T follicular helper cell (primary cell): Measurements from ENCODE around the gene FUNDC2.

ENCODE experiments used
- DNase-seq: peaks from one replicate; pipeline ENCODE4 v3.0.0-alpha.2; 2020; ENCODE audit warnings: low read depth

The FUNDC2 gene

DNA sequence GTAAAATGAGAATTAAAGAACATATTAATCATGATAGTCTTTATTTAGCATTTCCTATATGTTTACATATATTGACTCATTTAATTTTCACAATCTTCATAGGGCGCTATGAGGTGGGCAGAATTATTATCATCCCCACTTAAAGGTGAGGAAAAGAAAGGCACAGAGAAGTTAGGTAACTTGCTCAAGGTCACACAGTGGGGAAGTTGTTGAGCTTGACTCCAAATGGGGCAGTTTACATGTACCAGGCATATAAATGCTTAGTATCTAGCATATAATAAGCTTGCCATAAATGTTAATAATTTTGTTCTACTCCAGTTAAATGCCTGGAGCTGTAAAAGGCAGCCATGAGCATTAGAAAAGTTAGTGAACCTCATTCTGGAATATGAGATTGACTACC lies 42.8 kb downstream of the FUNDC2 start:
- no peak for DNase-seq

DNA sequence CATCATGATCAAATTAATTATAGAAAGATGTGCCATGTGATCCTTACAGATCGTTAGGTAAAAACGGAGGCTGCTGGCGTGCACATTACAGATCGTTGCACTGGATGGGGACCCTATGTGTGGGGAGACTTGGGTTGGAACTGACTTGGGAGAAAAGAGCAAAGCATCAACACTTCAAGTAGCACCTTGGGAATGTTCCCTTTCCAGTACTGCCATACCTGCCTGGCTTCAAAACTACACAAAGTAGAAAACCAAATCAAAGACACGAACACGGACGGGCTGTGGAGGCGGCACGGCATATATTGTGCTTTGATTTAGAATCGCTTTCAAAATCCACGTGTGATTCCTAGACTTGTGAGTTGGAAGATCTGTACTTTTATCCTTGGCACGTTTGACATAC lies 43.4 kb downstream of the FUNDC2 start:
- DNase-seq, result no peak

DNA sequence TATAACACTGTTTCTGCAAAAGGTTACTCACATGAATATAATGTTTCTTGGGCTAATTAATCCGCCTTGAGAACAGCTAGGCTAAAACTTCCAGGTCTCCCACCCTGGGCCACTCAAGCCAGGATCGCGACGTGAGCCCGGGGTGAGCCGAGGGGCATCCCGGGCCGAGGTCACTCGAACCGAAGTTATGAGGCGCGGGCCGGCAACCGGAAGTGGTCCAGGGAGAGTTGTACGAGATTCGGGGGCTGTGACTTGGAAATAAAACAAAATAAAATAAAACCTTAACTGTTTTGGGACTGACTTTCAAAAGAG lies 44.0 kb downstream of the FUNDC2 start:
- no peak for DNase-seq

DNA sequence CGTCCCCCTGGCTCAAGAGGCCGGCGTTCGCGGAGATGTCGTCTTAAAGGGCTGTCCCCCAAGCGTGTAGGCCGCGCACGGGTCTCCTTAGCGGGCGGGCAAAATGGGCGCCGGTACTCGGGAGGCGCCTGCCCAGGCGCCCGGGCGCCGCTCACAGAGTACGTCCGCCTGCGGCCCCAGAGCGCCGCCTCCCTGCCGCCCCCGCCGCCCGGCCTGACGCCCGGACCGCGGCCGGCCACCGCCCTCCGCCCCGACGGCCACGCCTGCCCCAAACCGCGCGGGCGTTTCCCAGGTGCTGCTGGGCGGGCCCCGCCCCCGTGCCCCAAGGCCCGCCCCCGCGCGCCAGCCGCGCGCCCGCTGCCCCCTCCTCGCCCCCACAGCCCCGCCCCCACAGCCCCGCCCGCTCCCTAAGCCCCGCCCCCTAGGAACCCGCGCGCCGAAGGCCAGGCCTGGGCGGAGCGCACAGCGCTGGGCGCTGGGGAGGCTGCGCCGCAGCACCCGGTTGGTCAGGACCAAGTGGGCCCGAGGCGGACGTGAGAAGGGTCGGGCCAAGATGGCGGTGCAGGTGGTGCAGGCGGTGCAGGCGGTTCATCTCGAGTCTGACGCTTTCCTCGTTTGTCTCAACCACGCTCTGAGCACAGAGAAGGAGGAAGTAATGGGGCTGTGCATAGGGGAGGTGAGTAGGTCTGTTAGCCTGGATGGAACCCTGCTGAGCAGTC lies 44.5 kb downstream of the FUNDC2 start, which contains the start of the genes BRCC3, CMC4 and MTCP1:
Gene BRCC3 (plus strand): TSS at position 534 of the 719 bp plus-strand sequence. CDS start 20 bp downstream, at position 554.
Gene CMC4 (minus strand): TSS at position 162 of the 719 bp plus-strand sequence. CDS start 7,113 bp downstream, outside the sequence.
Gene MTCP1 (minus strand): TSS at position 162 of the 719 bp plus-strand sequence. CDS start 5,126 bp downstream, outside the sequence.
- peak; percentile 62 for DNase-seq

DNA sequence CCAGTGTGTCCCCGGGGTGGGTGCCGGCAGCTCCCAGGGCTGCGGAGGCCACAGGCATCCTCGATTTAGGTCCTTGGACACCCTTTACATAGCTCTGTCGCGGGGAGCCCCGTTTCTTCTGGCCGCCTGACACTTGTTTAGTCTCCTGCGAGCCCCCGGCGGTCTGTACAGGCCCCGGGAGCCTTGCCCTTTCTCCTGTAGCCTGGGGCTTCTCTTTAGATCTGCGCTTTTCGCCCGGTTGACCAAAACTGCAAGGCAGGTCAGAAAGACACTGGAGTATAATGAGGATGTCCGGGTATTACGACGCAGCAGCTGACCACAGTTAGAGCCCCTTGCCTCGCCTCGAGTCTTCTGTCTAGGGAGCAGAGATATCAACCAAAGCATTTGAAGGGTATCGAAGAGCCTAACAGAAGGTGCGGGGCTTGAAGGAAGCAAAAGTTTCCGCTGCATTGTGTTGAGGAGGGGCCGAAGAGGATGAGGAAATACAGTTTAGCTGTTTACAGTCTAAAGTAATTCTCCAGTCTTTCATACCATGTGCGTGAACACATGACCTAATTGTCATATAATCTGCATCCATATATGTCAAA lies 45.1 kb downstream of the FUNDC2 start:
- DNase-seq, result no peak

DNA sequence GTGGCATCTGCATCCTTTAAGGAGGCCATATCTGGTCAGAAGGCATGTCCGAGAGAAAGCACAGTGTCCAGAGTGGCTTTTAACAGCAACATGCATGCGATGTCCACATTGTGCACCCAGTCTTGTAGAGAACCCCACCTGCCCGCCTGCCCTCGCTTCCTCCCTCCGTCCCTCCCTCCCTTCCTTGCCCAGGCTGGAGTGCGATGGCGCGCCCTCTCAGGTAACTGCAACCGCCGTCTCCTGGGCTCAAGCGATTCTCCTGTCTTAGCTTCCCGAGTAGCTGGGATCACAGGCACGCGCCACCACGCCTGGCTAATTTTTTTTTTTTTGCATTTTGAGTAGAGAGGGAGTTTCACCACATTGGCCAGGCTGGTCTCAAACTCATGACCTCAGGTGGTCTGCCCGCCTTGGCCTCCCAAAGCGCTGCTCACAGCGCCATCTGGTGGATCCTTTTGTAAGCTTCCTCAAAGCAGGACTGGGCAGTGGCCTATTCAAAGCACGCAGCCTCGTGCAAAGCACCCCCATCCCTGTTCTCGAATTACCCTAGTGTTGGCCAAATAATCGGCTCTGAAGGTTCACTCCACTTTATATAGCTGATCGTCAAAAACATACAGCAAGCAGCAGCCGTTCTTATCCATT lies 59.7 kb downstream of the FUNDC2 start:
- peak; percentile 13 for DNase-seq

DNA sequence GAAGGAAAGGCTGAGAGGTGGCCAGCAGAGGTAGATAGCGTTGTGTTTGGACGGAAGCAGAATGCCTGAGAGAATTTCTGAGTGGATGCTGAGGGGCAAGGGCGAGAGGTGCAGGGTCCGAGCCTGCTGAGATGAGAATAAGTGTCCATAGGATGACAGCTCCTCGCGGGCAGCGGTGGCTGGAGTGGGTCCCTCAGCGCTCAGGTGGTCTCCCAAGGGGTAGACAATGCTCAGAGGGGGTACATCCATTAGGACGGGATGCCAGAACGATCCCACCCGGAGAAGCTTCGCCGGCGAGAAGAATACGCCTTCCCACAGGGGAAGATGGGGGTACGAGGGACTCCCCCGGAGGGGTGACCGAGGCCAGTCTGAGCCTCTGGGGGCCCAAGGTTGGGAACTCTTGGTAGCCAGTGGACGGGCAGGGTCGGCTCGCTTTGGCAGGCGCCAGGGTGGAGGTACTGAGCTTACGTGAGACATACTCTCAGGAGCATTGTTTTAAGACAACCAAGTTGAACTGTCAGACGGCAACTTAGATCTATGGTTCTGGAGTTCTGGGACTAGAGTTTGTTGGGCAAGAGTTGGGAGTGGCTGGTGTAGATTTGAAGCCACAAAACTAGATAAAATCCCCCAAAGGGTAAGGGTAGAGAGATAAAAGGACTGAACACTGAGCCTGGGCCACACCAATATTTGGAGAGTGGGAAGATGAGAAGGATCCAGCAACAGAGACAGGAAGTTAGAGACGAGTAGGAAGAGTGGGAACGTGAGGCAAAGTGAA lies 60.5 kb downstream of the FUNDC2 start:
- DNase-seq, result no peak

DNA sequence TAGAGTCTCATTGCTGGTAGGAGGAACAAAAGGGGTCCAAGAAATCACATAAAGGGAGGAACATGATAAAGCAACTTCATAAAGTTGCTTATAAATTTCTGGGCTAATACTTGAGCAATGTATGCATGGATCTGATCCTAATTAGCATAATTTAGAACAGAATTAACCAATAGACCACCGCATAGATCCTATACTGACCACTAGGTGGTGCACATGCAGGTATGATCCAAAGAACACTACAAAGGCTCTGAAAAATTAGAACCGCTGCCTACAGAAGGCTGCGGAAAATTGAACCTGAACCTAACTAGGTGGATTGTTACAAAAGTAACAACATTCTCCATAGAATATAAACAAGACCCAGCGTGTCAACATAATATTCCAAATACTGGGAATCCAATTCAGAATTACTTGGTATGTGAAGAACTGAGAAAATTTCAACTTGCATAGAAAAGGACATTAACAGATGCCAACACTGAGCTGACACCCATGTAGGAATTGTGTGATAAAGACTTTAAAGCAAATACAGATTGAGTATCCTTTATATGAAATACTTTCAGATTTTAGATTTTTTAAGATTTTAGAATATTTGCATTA lies 67.9 kb downstream of the FUNDC2 start:
- DNase-seq, result peak; percentile 11

DNA sequence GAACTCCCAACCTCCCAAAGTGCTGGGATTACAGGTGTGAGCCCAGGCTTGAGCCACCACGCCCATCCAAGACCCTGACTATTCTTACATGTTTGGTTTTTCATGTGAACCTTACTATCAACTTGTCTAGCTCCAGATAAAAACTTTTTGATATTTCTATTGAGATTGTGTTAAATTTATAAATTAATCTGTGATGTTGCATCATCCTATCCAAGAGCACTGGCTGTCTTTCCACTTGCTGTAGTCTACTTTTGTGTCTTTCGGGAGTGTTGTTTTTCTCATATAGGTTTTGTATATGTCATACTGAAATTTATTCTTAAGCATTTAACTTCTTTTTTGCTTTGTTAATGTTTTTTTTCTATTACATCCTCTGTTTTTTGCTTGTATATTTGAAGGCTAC lies 79.3 kb downstream of the FUNDC2 start:
- DNase-seq, result no peak

DNA sequence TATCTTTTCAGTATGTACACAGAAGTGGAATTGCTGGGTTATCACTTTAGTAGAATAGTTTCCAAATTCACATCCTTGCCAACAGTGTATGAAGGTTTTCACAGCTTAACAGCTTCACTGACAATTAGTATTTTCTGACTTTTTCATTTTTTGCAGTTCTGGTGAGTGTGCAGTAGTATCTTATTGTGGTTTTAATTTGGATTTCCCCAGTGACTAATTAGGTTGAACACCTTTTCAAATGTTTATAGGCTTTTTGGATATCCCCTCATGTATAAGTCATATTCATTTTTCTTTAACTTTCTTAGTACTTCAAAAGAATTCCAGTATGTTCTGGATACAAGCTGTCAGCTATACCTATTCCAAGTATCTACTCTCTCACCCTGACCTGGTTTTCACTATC lies 81.8 kb downstream of the FUNDC2 start:
- DNase-seq, result no peak
